Activated naive CD8-positive, alpha-beta T cell treated with anti-CD3 and anti-CD28 coated beads, Interleukin-2, amount 50 U/mL, for 24 hours (primary cell): ENCODE measurements around the gene MBD5.

ENCODE experiments used
- ATAC-seq: fragments of 150-1000 bp; cut with Tn5 transposase; one replicate; pipeline ENCODE4 v1.10.0; 2021
- DNase-seq: peaks from one replicate; pipeline ENCODE4 v3.0.0; 2021
- H3K27ac Mint-ChIP-seq: one replicate; pipeline ENCODE4 v1.8.0; 2021; ENCODE audit warnings: mild to moderate bottlenecking, mixed read lengths
- H3K27me3 Mint-ChIP-seq: one replicate; pipeline ENCODE4 v1.8.0; 2021; ENCODE audit warnings: mixed read lengths
- H3K36me3 Mint-ChIP-seq: one replicate; pipeline ENCODE4 v1.8.0; 2021; ENCODE audit warnings: low read depth, mixed read lengths
- H3K4me1 Mint-ChIP-seq: one replicate; pipeline ENCODE4 v1.8.0; 2021; ENCODE audit warnings: mixed read lengths
- H3K4me3 Mint-ChIP-seq: one replicate; pipeline ENCODE4 v1.8.0; 2021; ENCODE audit warnings: mild to moderate bottlenecking, moderate library complexity, mixed read lengths
- H3K9me3 Mint-ChIP-seq: one replicate; pipeline ENCODE4 v1.8.0; 2021; ENCODE audit warnings: mixed read lengths

MBD5 gene

GRCh38 chr2:148402786-148403185 lies 381.9 kb downstream of the MBD5 start:
- H3K36me3 Mint-ChIP-seq, result peaks cover 4% of the 10 kb centered on the region
- H3K4me3 Mint-ChIP-seq, result no peak overlapping the region
- no peak for ATAC-seq
- peaks cover 10% of the 10 kb centered on the region for H3K9me3 Mint-ChIP-seq
- DNase-seq, result no peak
- no peak overlapping the region for H3K27ac Mint-ChIP-seq
- no peaks in the 10 kb centered on the region for H3K4me1 Mint-ChIP-seq
- no peaks in the 10 kb centered on the region for H3K27me3 Mint-ChIP-seq

DNA sequence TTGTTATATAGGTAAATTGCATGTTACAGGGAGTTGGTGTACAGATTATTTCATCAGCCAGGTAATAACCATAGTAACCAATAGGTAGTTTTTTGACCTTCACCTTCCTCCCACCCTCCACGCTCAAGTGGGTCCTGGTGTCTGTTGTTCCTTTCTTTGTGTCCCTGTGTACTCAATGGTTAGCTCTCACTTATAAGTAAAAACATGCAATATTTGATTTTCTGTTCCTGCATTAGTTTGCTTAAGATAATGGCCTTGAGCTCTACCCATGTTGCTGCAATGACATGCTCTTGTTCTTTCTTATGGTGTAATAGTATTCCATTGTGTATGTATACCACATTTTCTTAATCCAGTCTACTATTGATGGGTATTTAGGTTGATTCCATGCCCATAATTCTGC lies 390.0 kb downstream of the MBD5 start:
- no peak for DNase-seq
- Mint-ChIP-seq H3K9me3 (peaks cover 37% of the 10 kb centered on the region), H3K36me3 (peaks cover 17% of the 10 kb centered on the region), H3K4me3 (no peak overlapping the region), H3K4me1 (no peaks in the 10 kb centered on the region), H3K27ac (no peak overlapping the region), H3K27me3 (no peaks in the 10 kb centered on the region)
- no peak for ATAC-seq

- Mint-ChIP-seq H3K27ac (no peak overlapping the region), H3K4me1 (no peaks in the 10 kb centered on the region), H3K4me3 (no peak overlapping the region), H3K36me3 (peaks cover 28% of the 10 kb centered on the region), H3K27me3 (no peaks in the 10 kb centered on the region), H3K9me3 (peaks cover 41% of the 10 kb centered on the region)
- ATAC-seq (no peak), DNase-seq (no peak)
Observed at GRCh38 chr2:148416248-148416647, 395.4 kb downstream of the MBD5 start.

GRCh38 chr2:148430101-148430500 lies 409.2 kb downstream of the MBD5 start:
- no peak for ATAC-seq
- Mint-ChIP-seq H3K9me3 (peaks cover 7% of the 10 kb centered on the region), H3K27me3 (no peaks in the 10 kb centered on the region), H3K36me3 (no peaks in the 10 kb centered on the region), H3K27ac (no peak overlapping the region), H3K4me1 (peaks cover 4% of the 10 kb centered on the region), H3K4me3 (no peak overlapping the region)
- DNase-seq, result no peak

DNA sequence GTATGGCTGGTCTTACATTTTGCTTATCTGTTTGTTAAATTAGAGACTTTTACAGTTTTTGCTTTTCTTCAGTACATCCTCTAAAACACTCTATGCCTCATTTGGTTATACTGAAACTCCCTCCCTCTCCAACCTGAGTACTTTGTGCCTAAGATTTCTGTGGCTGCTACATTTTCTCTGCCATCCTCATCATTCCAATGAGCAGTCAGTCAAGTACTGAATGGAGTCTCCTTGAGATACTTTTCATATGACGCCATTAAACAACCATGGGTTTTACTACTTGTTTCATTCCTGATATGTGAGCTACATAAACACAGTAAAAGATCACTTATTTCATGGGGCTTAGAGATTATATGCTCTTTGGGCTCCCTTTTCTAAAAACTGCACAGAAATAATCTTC lies 427.0 kb downstream of the MBD5 start:
- Mint-ChIP-seq H3K4me3 (no peak overlapping the region), H3K27me3 (no peaks in the 10 kb centered on the region), H3K4me1 (no peaks in the 10 kb centered on the region), H3K27ac (no peak overlapping the region), H3K36me3 (no peaks in the 10 kb centered on the region), H3K9me3 (no peaks in the 10 kb centered on the region)
- DNase-seq (no peak), ATAC-seq (no peak)

DNA sequence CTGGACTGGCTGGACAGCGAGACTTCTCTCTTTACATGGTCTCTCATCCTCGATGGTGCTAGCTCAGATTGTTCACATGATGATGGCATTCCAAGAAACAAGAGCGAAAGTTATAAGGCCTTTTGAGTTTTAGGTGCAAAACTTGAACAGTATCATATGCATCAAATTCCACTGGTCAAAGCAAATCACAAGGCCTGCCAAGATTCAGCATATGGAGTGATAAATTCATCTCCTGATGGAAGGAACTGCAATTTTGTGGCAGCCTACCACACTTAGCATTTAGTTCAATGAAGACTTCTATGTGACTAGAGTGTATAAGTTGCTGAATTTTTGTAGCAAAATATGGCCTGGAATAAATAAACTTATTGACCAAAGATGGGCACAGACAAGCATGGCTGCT lies 429.6 kb downstream of the MBD5 start:
- Mint-ChIP-seq H3K27ac (no peak overlapping the region), H3K27me3 (no peaks in the 10 kb centered on the region), H3K36me3 (no peaks in the 10 kb centered on the region), H3K4me1 (no peaks in the 10 kb centered on the region), H3K9me3 (no peaks in the 10 kb centered on the region), H3K4me3 (no peak overlapping the region)
- no peak for ATAC-seq
- DNase-seq, result no peak

DNA sequence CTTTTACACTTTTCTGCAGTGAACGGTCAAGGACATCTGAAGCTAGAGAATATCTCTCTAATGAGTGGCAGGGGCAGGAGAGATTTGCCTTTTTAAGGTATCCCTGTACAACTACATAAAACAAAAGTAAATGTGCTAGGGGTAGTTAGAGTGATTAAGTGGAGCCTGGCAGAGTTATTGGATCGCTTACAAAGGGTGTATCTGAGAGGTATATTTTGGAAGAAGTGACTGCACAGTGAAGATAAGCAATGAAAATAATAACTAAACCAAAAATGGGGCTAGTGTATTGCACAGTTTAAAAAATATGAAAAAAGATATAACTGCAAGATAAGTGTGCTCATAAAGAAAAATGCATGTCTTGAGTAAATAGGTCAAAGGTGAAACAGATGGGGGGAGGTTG lies 430.2 kb downstream of the MBD5 start:
- no peaks in the 10 kb centered on the region for H3K27me3 Mint-ChIP-seq
- no peak overlapping the region for H3K4me3 Mint-ChIP-seq
- H3K36me3 Mint-ChIP-seq, result no peaks in the 10 kb centered on the region
- DNase-seq (no peak), ATAC-seq (no peak)
- no peak overlapping the region for H3K27ac Mint-ChIP-seq
- H3K4me1 Mint-ChIP-seq, result no peaks in the 10 kb centered on the region
- H3K9me3 Mint-ChIP-seq, result no peaks in the 10 kb centered on the region

- no peak for ATAC-seq
- DNase-seq, result no peak
- Mint-ChIP-seq H3K27ac (no peak overlapping the region), H3K9me3 (no peaks in the 10 kb centered on the region), H3K36me3 (no peaks in the 10 kb centered on the region), H3K4me3 (no peak overlapping the region), H3K4me1 (no peaks in the 10 kb centered on the region), H3K27me3 (no peaks in the 10 kb centered on the region)
Observed at GRCh38 chr2:148455791-148456190, 434.9 kb downstream of the MBD5 start.

- no peak for DNase-seq
- H3K36me3 Mint-ChIP-seq, result no peaks in the 10 kb centered on the region
- H3K27ac Mint-ChIP-seq, result no peak overlapping the region
- no peaks in the 10 kb centered on the region for H3K9me3 Mint-ChIP-seq
- H3K27me3 Mint-ChIP-seq, result no peaks in the 10 kb centered on the region
- H3K4me1 Mint-ChIP-seq, result no peaks in the 10 kb centered on the region
- H3K4me3 Mint-ChIP-seq, result no peak overlapping the region
- ATAC-seq, result no peak
Observed at GRCh38 chr2:148458171-148458570, 437.3 kb downstream of the MBD5 start.

DNA sequence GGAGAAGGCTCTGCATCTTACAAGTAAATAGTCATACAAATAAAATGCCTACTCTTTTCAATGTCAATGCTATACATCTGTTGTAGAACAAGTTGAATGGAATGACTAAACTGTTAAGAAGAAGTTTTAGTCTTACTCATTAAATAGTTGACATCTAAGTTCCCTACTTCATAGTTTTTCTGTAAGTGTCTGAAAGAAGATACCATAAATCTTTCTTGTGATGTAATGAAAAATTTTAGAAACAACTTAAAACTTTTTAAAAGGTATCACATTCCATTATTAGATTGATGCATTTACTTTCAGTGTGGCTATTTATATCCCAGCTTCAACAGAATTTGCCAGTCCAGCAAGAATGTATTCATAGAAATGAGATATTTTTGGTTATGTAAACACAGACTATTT lies 438.5 kb downstream of the MBD5 start:
- no peaks in the 10 kb centered on the region for H3K4me1 Mint-ChIP-seq
- H3K4me3 Mint-ChIP-seq, result no peak overlapping the region
- ATAC-seq, result no peak
- no peak for DNase-seq
- peaks cover 1% of the 10 kb centered on the region for H3K36me3 Mint-ChIP-seq
- H3K9me3 Mint-ChIP-seq, result no peaks in the 10 kb centered on the region
- H3K27ac Mint-ChIP-seq, result no peak overlapping the region
- H3K27me3 Mint-ChIP-seq, result no peaks in the 10 kb centered on the region

GRCh38 chr2:148461876-148462275 lies 441.0 kb downstream of the MBD5 start:
- Mint-ChIP-seq H3K27ac (no peak overlapping the region), H3K27me3 (no peaks in the 10 kb centered on the region), H3K9me3 (no peaks in the 10 kb centered on the region), H3K4me1 (no peaks in the 10 kb centered on the region), H3K4me3 (no peak overlapping the region), H3K36me3 (peaks cover 3% of the 10 kb centered on the region)
- DNase-seq (no peak), ATAC-seq (no peak)

GRCh38 chr2:148475626-148476025 lies 454.7 kb downstream of the MBD5 start:
- H3K27me3 Mint-ChIP-seq, result peaks cover 1% of the 10 kb centered on the region
- H3K9me3 Mint-ChIP-seq, result no peaks in the 10 kb centered on the region
- H3K4me3 Mint-ChIP-seq, result no peak overlapping the region
- H3K27ac Mint-ChIP-seq, result no peak overlapping the region
- no peaks in the 10 kb centered on the region for H3K36me3 Mint-ChIP-seq
- no peak for DNase-seq
- ATAC-seq, result no peak
- no peaks in the 10 kb centered on the region for H3K4me1 Mint-ChIP-seq

DNA sequence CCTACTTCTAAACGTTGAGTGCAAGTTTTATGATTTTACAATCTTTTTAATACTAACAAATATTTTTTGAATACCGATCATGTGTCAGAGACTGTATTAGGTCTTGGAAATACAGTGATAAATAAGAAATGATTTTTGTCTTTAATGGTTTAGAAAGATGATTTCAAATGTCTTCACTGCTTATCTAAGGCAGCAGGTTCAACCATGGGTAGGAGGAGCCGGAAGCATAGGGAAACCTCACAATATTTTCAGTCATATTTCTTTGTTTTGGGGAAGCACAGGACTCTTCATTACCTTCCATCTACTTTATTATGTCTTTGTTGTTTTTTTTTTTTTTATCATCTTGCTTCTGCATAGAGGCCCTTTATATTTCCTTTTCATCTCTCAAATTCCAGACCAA lies 458.5 kb downstream of the MBD5 start:
- H3K4me1 Mint-ChIP-seq, result no peaks in the 10 kb centered on the region
- no peak for DNase-seq

DNA sequence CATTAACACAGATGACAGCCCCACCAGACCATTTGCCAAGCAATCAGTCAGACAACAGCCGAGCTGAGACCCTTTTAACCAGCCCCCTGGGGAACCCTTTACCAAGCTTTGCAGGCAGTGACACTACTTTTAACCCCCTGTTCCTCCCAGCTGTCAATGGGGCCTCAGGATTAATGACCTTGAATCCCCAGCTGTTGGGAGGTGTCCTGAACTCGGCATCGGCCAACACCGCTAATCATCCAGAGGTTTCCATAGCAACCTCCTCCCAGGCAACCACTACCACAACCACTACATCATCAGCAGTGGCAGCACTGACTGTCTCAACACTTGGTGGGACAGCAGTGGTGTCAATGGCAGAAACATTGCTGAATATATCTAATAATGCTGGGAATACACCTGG lies 462.8 kb downstream of the MBD5 start:
- Mint-ChIP-seq H3K9me3 (no peaks in the 10 kb centered on the region), H3K27me3 (no peaks in the 10 kb centered on the region)

More for the DNA sequence above, 458.5 kb downstream of the MBD5 start:
- peaks cover 1% of the 10 kb centered on the region for H3K27me3 Mint-ChIP-seq
- no peak overlapping the region for H3K4me3 Mint-ChIP-seq
- no peak overlapping the region for H3K27ac Mint-ChIP-seq
- H3K36me3 Mint-ChIP-seq, result no peaks in the 10 kb centered on the region
- ATAC-seq, result no peak
- H3K9me3 Mint-ChIP-seq, result no peaks in the 10 kb centered on the region

GRCh38 chr2:148484066-148484465 lies 463.2 kb downstream of the MBD5 start:
- no peaks in the 10 kb centered on the region for H3K9me3 Mint-ChIP-seq
- H3K27me3 Mint-ChIP-seq, result no peaks in the 10 kb centered on the region
- DNase-seq (no peak), ATAC-seq (no peak)
- no peaks in the 10 kb centered on the region for H3K36me3 Mint-ChIP-seq
- no peak overlapping the region for H3K4me3 Mint-ChIP-seq
- H3K4me1 Mint-ChIP-seq, result no peaks in the 10 kb centered on the region
- no peak overlapping the region for H3K27ac Mint-ChIP-seq

More for the DNA sequence above, 462.8 kb downstream of the MBD5 start:
- DNase-seq, result no peak
- H3K4me1 Mint-ChIP-seq, result no peaks in the 10 kb centered on the region
- no peaks in the 10 kb centered on the region for H3K36me3 Mint-ChIP-seq
- no peak overlapping the region for H3K27ac Mint-ChIP-seq
- ATAC-seq, result no peak
- no peak overlapping the region for H3K4me3 Mint-ChIP-seq

DNA sequence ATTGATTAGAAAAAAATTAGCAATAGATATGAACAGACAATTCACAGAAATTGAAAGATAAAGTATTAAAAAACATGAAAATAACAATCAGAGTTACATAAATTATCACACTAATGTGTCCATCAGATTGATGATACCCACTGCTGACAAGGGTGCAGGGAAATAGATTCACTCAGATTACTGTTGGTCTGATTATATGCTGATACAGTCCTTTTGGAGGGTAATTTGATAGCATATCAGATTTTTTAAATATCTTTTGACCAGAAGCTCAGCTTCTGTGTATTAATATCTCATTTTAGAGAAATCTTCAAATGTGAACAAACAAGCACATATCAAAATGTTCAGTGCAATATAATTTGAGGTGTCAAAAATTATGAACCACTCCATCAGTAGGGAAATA lies 465.8 kb downstream of the MBD5 start:
- no peak overlapping the region for H3K27ac Mint-ChIP-seq
- no peak overlapping the region for H3K4me3 Mint-ChIP-seq
- peaks cover 5% of the 10 kb centered on the region for H3K36me3 Mint-ChIP-seq
- DNase-seq (no peak), ATAC-seq (no peak)
- no peaks in the 10 kb centered on the region for H3K4me1 Mint-ChIP-seq
- no peaks in the 10 kb centered on the region for H3K9me3 Mint-ChIP-seq
- H3K27me3 Mint-ChIP-seq, result no peaks in the 10 kb centered on the region
